GM21723 (cell line): ENCODE results near the gene LDHD.

ENCODE experiments used
- ATAC-seq: cut with Tn5 transposase; IDR thresholded peaks from one replicate; pipeline ENCODE4 v1.9.1; 2021; ENCODE audit warnings: mild to moderate bottlenecking, moderate library complexity; ENCODE audit not compliant: unreplicated experiment

Gene LDHD

GRCh38 chr16:75083813-75084212, 32.8 kb downstream of the LDHD start:
- ATAC-seq: no peak

GRCh38 chr16:75081179-75081859, 35.3 kb downstream of the LDHD start:
- ATAC-seq: no peak

- no peak for ATAC-seq
These were observed 36.2 kb downstream of the LDHD start for GRCh38 chr16:75080205-75081029.

GRCh38 chr16:75079346-75079926, 37.1 kb downstream of the LDHD start:
- no peak for ATAC-seq

GRCh38 chr16:75078886-75079285, 37.7 kb downstream of the LDHD start:
- ATAC-seq: no peak

- peak; percentile 14 for ATAC-seq
These were observed 40.8 kb downstream of the LDHD start for GRCh38 chr16:75075688-75076268.

- ATAC-seq: peak; percentile 97
These were observed 41.5 kb downstream of the LDHD start for GRCh38 chr16:75074920-75075687.

GRCh38 chr16:75074304-75074793, 42.2 kb downstream of the LDHD start:
- ATAC-seq: no peak

GRCh38 chr16:75073545-75074303, 42.9 kb downstream of the LDHD start:
- ATAC-seq: no peak

- no peak for ATAC-seq
These were observed 44.2 kb downstream of the LDHD start for GRCh38 chr16:75072239-75072947.

GRCh38 chr16:75071621-75072020, 45.0 kb downstream of the LDHD start:
- ATAC-seq: no peak

GRCh38 chr16:75070012-75070841, 46.4 kb downstream of the LDHD start:
- ATAC-seq: no peak

- ATAC-seq: no peak
These were observed 48.2 kb downstream of the LDHD start for GRCh38 chr16:75068085-75069031.

- ATAC-seq: no peak
These were observed 49.6 kb downstream of the LDHD start for GRCh38 chr16:75066861-75067447.

GRCh38 chr16:75065521-75066149, 50.9 kb downstream of the LDHD start:
- ATAC-seq: no peak

GRCh38 chr16:75065149-75065505, 51.5 kb downstream of the LDHD start:
- ATAC-seq: no peak
